ENCODE results near the gene GEN1.

The GEN1 gene

DNA sequence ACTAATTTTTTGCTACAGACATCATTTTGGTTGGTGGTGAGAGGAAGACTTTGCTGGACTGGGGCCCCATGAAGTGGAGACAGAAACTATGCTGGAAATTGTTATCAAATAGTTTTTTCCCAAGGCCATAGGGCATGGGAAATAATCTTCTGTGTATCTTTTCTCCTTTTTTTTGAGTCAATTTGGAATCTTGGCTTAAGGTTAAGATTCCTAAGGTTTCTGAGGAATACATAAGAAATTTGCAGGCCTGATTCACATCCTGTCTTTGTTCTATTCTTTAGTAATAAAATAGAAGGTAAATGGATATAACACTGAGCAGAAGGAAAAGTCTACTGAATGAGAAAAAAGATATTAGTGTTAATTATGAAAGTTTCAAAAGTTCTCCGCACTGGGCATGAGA is 16.9 kb upstream of the GEN1 start:
- DNase-seq (ENCODE audit: low read depth), result peak; percentile 86
- no peak overlapping the region for H3K4me3 ChIP-seq (replicated peaks; ENCODE audit: low read depth, low read length)
- TF ChIP-seq, protein P1, sequence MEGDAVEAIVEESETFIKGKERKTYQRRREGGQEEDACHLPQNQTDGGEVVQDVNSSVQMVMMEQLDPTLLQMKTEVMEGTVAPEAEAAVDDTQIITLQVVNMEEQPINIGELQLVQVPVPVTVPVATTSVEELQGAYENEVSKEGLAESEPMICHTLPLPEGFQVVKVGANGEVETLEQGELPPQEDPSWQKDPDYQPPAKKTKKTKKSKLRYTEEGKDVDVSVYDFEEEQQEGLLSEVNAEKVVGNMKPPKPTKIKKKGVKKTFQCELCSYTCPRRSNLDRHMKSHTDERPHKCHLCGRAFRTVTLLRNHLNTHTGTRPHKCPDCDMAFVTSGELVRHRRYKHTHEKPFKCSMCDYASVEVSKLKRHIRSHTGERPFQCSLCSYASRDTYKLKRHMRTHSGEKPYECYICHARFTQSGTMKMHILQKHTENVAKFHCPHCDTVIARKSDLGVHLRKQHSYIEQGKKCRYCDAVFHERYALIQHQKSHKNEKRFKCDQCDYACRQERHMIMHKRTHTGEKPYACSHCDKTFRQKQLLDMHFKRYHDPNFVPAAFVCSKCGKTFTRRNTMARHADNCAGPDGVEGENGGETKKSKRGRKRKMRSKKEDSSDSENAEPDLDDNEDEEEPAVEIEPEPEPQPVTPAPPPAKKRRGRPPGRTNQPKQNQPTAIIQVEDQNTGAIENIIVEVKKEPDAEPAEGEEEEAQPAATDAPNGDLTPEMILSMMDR (IDR thresholded peaks at IDR 0.05; ENCODE audit: low read length, missing control alignments), result no peak

DNA sequence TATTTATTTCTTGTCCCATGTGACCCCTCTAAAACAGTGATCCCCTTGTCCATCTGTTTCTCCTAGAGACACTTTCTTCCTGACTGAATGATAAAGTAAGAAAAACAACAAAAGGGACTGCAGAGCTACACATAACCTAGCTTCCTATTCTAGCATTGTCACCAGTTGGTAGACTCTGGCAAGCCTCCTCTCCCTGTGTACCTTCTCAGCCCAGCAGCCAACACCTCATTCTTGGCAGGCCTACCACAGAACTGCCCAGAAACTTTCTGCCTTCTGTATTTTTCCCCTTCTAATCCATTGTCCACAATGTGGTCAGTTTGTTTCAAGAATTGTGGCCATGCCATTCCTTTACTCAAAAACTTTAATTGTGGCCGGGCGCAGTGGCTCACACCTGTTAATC is 13.7 kb upstream of the GEN1 start:
- TF ChIP-seq, protein P1 (IDR thresholded peaks at IDR 0.05; ENCODE audit: low read length, missing control alignments), result no peak
- no peak for DNase-seq (ENCODE audit: low read depth)
- no peak overlapping the region for H3K4me3 ChIP-seq (replicated peaks; ENCODE audit: low read depth, low read length)

DNA sequence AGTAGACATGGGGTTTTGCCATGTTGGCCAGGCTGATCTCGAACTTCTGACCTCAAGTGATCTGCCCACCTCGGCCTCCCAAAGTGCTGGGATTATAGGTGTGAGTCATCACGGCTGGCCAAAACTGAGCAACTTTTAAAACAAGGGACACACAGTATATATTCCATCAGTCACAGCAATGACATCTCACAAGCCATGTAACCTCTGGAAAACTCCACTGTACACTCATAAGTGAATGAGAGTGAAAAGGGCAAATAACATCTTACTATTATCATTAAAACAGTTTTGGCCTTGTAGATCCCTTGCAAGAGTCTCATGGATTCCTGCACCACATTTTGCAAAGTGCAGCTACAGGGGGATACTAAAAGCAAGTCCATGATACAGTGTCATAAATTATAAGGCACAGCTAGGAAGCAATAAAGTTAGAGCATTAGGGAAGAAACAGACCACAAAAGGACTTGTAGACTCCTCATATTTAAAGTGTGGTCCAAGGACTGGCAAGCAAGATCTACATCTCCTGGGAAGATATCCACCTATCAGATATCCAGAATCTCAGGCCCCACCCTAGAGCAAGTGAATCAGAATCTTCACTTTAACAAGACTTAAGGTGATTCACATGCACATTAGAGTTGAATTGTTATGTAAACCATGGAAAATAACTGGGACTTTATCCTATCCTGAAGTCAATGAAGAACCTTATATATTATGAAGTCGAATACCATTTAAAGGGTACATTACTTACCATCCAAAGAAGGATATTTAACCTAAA is 6.1 kb upstream of the GEN1 start:
- TF ChIP-seq, protein P1 (IDR thresholded peaks at IDR 0.05; ENCODE audit: low read length, missing control alignments), result no peak
- H3K4me3 ChIP-seq (replicated peaks; ENCODE audit: low read depth, low read length), result no peak overlapping the region
- DNase-seq (ENCODE audit: low read depth), result no peak

DNA sequence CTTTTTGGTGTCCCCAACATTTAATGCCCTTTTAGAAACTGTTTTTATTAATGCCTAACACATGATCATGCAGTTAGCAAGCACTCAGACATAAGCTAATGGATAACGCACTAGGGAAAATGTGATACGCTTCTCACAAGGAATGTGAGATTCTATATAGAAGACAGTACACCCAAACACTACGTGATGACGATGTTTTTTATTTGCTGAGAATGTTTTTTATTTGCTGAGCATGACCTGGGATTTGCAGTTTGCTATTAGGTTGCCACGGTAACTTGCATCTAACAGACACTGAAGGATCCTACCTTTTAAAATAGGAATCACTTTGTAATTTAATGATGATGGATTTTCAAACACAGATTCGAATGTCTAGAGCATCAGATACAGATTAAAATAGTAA is 5.2 kb upstream of the GEN1 start:
- TF ChIP-seq, protein P1 (IDR thresholded peaks at IDR 0.05; ENCODE audit: low read length, missing control alignments), result no peak
- DNase-seq (ENCODE audit: low read depth), result no peak
- H3K4me3 ChIP-seq (replicated peaks; ENCODE audit: low read depth, low read length), result no peak overlapping the region

DNA sequence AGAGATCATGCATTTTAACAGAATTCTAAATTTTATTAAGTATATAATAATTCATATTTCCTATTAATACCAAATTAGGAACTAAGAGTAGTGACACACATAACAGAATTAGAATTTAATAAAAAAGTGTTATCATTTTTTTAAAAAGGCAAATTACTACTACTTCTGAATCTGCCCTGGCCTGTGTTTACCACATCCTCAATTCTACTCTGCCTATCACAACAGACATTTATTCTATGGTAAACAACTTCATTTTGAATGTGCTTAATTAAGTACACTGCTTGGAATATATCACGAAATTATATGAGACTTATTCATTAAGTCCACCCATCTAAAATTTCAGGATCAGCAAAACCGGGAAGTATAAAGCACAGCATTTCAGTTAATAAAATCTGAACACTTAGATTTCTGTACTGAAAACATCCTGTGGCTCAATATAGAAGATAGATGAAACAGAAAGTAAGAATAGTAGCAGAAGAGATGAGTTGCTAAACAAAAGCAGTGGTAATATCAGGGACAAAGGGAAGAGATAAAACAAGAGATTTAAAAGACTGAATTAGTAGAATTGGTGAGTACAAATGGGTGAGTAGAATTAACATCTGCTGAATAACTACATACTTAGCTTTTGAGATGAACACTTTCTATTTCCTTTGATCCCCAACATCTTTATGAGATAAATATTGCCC is 4.0 kb upstream of the GEN1 start:
- H3K4me3 ChIP-seq (replicated peaks; ENCODE audit: low read depth, low read length), result no peak overlapping the region
- TF ChIP-seq, protein P1 (IDR thresholded peaks at IDR 0.05; ENCODE audit: low read length, missing control alignments), result no peak
- no peak for DNase-seq (ENCODE audit: low read depth)

DNA sequence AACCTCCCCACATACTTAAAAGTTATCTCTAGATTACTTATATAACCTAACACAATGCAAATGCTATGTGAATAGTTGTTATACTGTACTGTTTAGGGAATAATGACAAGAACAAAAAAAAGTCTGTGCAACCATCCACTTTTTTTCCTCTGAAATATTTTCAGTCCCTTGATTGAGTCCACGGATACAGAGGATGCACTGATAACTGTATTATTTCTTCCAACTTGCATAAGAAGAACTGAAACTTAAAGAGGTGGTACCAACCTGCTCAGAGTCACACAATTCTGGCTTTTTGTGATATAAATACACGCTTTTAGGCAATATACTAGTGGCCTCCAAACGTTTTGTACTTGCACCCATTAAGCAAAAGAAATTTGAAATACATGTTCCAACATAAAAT is 1.7 kb upstream of the GEN1 start:
- TF ChIP-seq, protein P1 (IDR thresholded peaks at IDR 0.05; ENCODE audit: low read length, missing control alignments), result no peak
- DNase-seq (ENCODE audit: low read depth), result no peak
- peak overlapping the region; percentile 84 for H3K4me3 ChIP-seq (replicated peaks; ENCODE audit: low read depth, low read length)

All from fibroblast of pulmonary artery (primary cell).